ENCODE measurements around the gene MCM6.
"Not testable (repeated sequence)": the region's sequence is repeated elsewhere in the genome, so short reads cannot be mapped to it uniquely, and the experiment has no call there.

Gene MCM6

GRCh38 chr2:135822855-135823254 is 53.4 kb downstream of the MCM6 start:
- intact Hi-C loops (cut with micrococcal nuclease) = no loop called here
- H3K27ac Mint-ChIP-seq = no peak overlapping the region
- peaks cover 19% of the 10 kb centered on the region for H3K4me1 Mint-ChIP-seq (ENCODE audit: low read depth)
- no peaks in the 10 kb centered on the region for H3K36me3 Mint-ChIP-seq (ENCODE audit: low read depth)
- H3K4me3 Mint-ChIP-seq = no peak overlapping the region
- peaks cover 17% of the 10 kb centered on the region for H3K9me3 Mint-ChIP-seq
- peaks cover 3% of the 10 kb centered on the region for H3K27me3 Mint-ChIP-seq

GRCh38 chr2:135821190-135821589 is 55.1 kb downstream of the MCM6 start:
- no peak overlapping the region for H3K27ac Mint-ChIP-seq
- H3K36me3 Mint-ChIP-seq (ENCODE audit: low read depth) = no peaks in the 10 kb centered on the region
- intact Hi-C loops (cut with micrococcal nuclease) = no loop called here
- H3K4me3 Mint-ChIP-seq = no peak overlapping the region
- peaks cover 3% of the 10 kb centered on the region for H3K27me3 Mint-ChIP-seq
- H3K9me3 Mint-ChIP-seq = peaks cover 17% of the 10 kb centered on the region
- peaks cover 19% of the 10 kb centered on the region for H3K4me1 Mint-ChIP-seq (ENCODE audit: low read depth)

GRCh38 chr2:135820003-135820618 is 56.1 kb downstream of the MCM6 start:
- H3K9me3 Mint-ChIP-seq = peaks cover 17% of the 10 kb centered on the region
- H3K27me3 Mint-ChIP-seq = peaks cover 3% of the 10 kb centered on the region
- H3K27ac Mint-ChIP-seq = no peak overlapping the region
- intact Hi-C loops (cut with micrococcal nuclease) = no loop called here
- H3K4me1 Mint-ChIP-seq (ENCODE audit: low read depth) = peaks cover 19% of the 10 kb centered on the region
- no peak overlapping the region for H3K4me3 Mint-ChIP-seq
- H3K36me3 Mint-ChIP-seq (ENCODE audit: low read depth) = no peaks in the 10 kb centered on the region

- H3K36me3 Mint-ChIP-seq (ENCODE audit: low read depth) = no peaks in the 10 kb centered on the region
- intact Hi-C loops (cut with micrococcal nuclease) = no loop called here
- H3K27me3 Mint-ChIP-seq = peaks cover 3% of the 10 kb centered on the region
- peaks cover 17% of the 10 kb centered on the region for H3K9me3 Mint-ChIP-seq
- H3K4me3 Mint-ChIP-seq = no peak overlapping the region
- H3K27ac Mint-ChIP-seq = no peak overlapping the region
- peaks cover 19% of the 10 kb centered on the region for H3K4me1 Mint-ChIP-seq (ENCODE audit: low read depth)
These were observed 57.2 kb downstream of the MCM6 start for GRCh38 chr2:135818937-135819610.

- intact Hi-C loops (cut with micrococcal nuclease) = no loop called here
- Mint-ChIP-seq H3K4me3 (no peak overlapping the region), H3K9me3 (peaks cover 9% of the 10 kb centered on the region), H3K27me3 (peaks cover 3% of the 10 kb centered on the region), H3K4me1 (ENCODE audit: low read depth) (peaks cover 19% of the 10 kb centered on the region), H3K36me3 (ENCODE audit: low read depth) (no peaks in the 10 kb centered on the region), H3K27ac (no peak overlapping the region)
These were observed 58.3 kb downstream of the MCM6 start for GRCh38 chr2:135817951-135818350.

GRCh38 chr2:135817466-135817865 is 58.8 kb downstream of the MCM6 start:
- no peaks in the 10 kb centered on the region for H3K36me3 Mint-ChIP-seq (ENCODE audit: low read depth)
- H3K4me3 Mint-ChIP-seq = no peak overlapping the region
- H3K9me3 Mint-ChIP-seq = peaks cover 4% of the 10 kb centered on the region
- intact Hi-C loops (cut with micrococcal nuclease) = no loop called here
- peaks cover 19% of the 10 kb centered on the region for H3K4me1 Mint-ChIP-seq (ENCODE audit: low read depth)
- H3K27me3 Mint-ChIP-seq = peaks cover 3% of the 10 kb centered on the region
- H3K27ac Mint-ChIP-seq = no peak overlapping the region

- H3K4me1 Mint-ChIP-seq (ENCODE audit: low read depth) = peaks cover 11% of the 10 kb centered on the region
- H3K27me3 Mint-ChIP-seq = peaks cover 1% of the 10 kb centered on the region
- no peaks in the 10 kb centered on the region for H3K9me3 Mint-ChIP-seq
- no peak overlapping the region for H3K27ac Mint-ChIP-seq
- no peak overlapping the region for H3K4me3 Mint-ChIP-seq
- intact Hi-C loops (cut with micrococcal nuclease) = no loop called here
- H3K36me3 Mint-ChIP-seq (ENCODE audit: low read depth) = no peaks in the 10 kb centered on the region
These were observed 61.0 kb downstream of the MCM6 start for GRCh38 chr2:135815269-135815668.

GRCh38 chr2:135812907-135813511 is 63.2 kb downstream of the MCM6 start:
- no peaks in the 10 kb centered on the region for H3K27me3 Mint-ChIP-seq
- no peaks in the 10 kb centered on the region for H3K4me1 Mint-ChIP-seq (ENCODE audit: low read depth)
- intact Hi-C loops (cut with micrococcal nuclease) = no loop called here
- H3K9me3 Mint-ChIP-seq = no peaks in the 10 kb centered on the region
- H3K4me3 Mint-ChIP-seq = no peak overlapping the region
- no peaks in the 10 kb centered on the region for H3K36me3 Mint-ChIP-seq (ENCODE audit: low read depth)
- H3K27ac Mint-ChIP-seq = no peak overlapping the region

GRCh38 chr2:135807874-135808273 is 68.4 kb downstream of the MCM6 start:
- H3K27ac Mint-ChIP-seq; H3K4me1 Mint-ChIP-seq (ENCODE audit: low read depth); H3K4me3 Mint-ChIP-seq; H3K36me3 Mint-ChIP-seq (ENCODE audit: low read depth); intact Hi-C loops (cut with micrococcal nuclease); H3K27me3 Mint-ChIP-seq; H3K9me3 Mint-ChIP-seq: not testable (repeated sequence)

GRCh38 chr2:135803278-135803677 is 73.0 kb downstream of the MCM6 start:
- no peaks in the 10 kb centered on the region for H3K9me3 Mint-ChIP-seq
- H3K27me3 Mint-ChIP-seq = no peaks in the 10 kb centered on the region
- H3K27ac Mint-ChIP-seq = no peak overlapping the region
- intact Hi-C loops (cut with micrococcal nuclease) = no loop called here
- no peak overlapping the region for H3K4me3 Mint-ChIP-seq
- H3K4me1 Mint-ChIP-seq (ENCODE audit: low read depth) = peaks cover 14% of the 10 kb centered on the region
- no peaks in the 10 kb centered on the region for H3K36me3 Mint-ChIP-seq (ENCODE audit: low read depth)

- Mint-ChIP-seq H3K27me3 (no peaks in the 10 kb centered on the region), H3K4me1 (ENCODE audit: low read depth) (peaks cover 23% of the 10 kb centered on the region), H3K4me3 (no peak overlapping the region), H3K36me3 (ENCODE audit: low read depth) (no peaks in the 10 kb centered on the region), H3K27ac (no peak overlapping the region), H3K9me3 (no peaks in the 10 kb centered on the region)
- intact Hi-C loops (cut with micrococcal nuclease) = no loop called here
These were observed 73.9 kb downstream of the MCM6 start for GRCh38 chr2:135802350-135802749.

- Mint-ChIP-seq H3K4me3 (no peak overlapping the region), H3K27ac (no peak overlapping the region), H3K36me3 (ENCODE audit: low read depth) (no peaks in the 10 kb centered on the region), H3K27me3 (no peaks in the 10 kb centered on the region), H3K9me3 (no peaks in the 10 kb centered on the region), H3K4me1 (ENCODE audit: low read depth) (peaks cover 24% of the 10 kb centered on the region)
- intact Hi-C loops (cut with micrococcal nuclease) = no loop called here
These were observed 75.5 kb downstream of the MCM6 start for GRCh38 chr2:135800513-135801460.

GRCh38 chr2:135799738-135800137 is 76.5 kb downstream of the MCM6 start:
- no peak overlapping the region for H3K4me3 Mint-ChIP-seq
- no peaks in the 10 kb centered on the region for H3K27me3 Mint-ChIP-seq
- H3K36me3 Mint-ChIP-seq (ENCODE audit: low read depth) = no peaks in the 10 kb centered on the region
- H3K4me1 Mint-ChIP-seq (ENCODE audit: low read depth) = peaks cover 34% of the 10 kb centered on the region
- intact Hi-C loops (cut with micrococcal nuclease) = no loop called here
- no peak overlapping the region for H3K27ac Mint-ChIP-seq
- H3K9me3 Mint-ChIP-seq = no peaks in the 10 kb centered on the region

GRCh38 chr2:135798762-135799161 is 77.5 kb downstream of the MCM6 start:
- intact Hi-C loops (cut with micrococcal nuclease) = no loop called here
- no peaks in the 10 kb centered on the region for H3K9me3 Mint-ChIP-seq
- H3K27me3 Mint-ChIP-seq = peaks cover 4% of the 10 kb centered on the region

More at GRCh38 chr2:135798762-135799161, 77.5 kb downstream of the MCM6 start:
- no peaks in the 10 kb centered on the region for H3K36me3 Mint-ChIP-seq (ENCODE audit: low read depth)
- H3K27ac Mint-ChIP-seq = peak overlapping the region; percentile 48
- H3K4me1 Mint-ChIP-seq (ENCODE audit: low read depth) = peaks cover 40% of the 10 kb centered on the region
- no peak overlapping the region for H3K4me3 Mint-ChIP-seq
